Breast epithelium (tissue), 3 donors: ENCODE data around the gene ST3GAL6.

Experiments used
- POLR2A ChIP-seq: fragments of 450-650 bp; IDR thresholded peaks from one replicate; pipeline ENCODE4 v1.6.1; 2016; ENCODE audit warnings: antibody characterized with exemption, mild to moderate bottlenecking, moderate library complexity
- TF ChIP-seq, protein P1 (sequence below), 3 donors: fragments of 450-650 bp; IDR thresholded peaks; one replicate each; pipeline ENCODE4 v1.5.1; 2016 to 2017; ENCODE audit warnings: antibody characterized with exemption in 3 of 3, mild to moderate bottlenecking in 3 of 3, moderate library complexity in 3 of 3

GRCh38 chr3:98734306-98734705 lies 28.8 kb upstream of the ST3GAL6 start:
- TF ChIP-seq, protein P1, sequence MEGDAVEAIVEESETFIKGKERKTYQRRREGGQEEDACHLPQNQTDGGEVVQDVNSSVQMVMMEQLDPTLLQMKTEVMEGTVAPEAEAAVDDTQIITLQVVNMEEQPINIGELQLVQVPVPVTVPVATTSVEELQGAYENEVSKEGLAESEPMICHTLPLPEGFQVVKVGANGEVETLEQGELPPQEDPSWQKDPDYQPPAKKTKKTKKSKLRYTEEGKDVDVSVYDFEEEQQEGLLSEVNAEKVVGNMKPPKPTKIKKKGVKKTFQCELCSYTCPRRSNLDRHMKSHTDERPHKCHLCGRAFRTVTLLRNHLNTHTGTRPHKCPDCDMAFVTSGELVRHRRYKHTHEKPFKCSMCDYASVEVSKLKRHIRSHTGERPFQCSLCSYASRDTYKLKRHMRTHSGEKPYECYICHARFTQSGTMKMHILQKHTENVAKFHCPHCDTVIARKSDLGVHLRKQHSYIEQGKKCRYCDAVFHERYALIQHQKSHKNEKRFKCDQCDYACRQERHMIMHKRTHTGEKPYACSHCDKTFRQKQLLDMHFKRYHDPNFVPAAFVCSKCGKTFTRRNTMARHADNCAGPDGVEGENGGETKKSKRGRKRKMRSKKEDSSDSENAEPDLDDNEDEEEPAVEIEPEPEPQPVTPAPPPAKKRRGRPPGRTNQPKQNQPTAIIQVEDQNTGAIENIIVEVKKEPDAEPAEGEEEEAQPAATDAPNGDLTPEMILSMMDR (IDR thresholded peaks at IDR 0.05) = no peak
- no peak for TF ChIP-seq POLR2A
